Endodermal cell (in vitro differentiated cells): Measurements from ENCODE around the gene SLC35F1. TPM values are rescaled to one million over a fixed set of nuclear protein-coding genes. Genes with fewer than 3 reads are reported as not detected.

ENCODE experiments used
- DNase-seq: peaks from one replicate; pipeline ENCODE4 v3.0.0-alpha.2; 2017
- H3K27ac ChIP-seq: 2 replicates; pipeline ENCODE4 v1.5.1; 2013; ENCODE audit warnings: mild to moderate bottlenecking, low read depth, low read length, moderate library complexity
- H3K27me3 ChIP-seq: 2 replicates; pipeline ENCODE4 v1.6.1; 2013; ENCODE audit warnings: mild to moderate bottlenecking, low read length, moderate library complexity; ENCODE audit not compliant: insufficient read depth, control insufficient read depth, poor library complexity, severe bottlenecking
- H3K36me3 ChIP-seq: 2 replicates; pipeline ENCODE4 v1.7.0; 2013; ENCODE audit warnings: mild to moderate bottlenecking, low read length, moderate library complexity; ENCODE audit not compliant: control insufficient read depth, insufficient read depth
- H3K4me1 ChIP-seq: one replicate; pipeline ENCODE4 v1.7.0; 2013; ENCODE audit warnings: low read length; ENCODE audit not compliant: control insufficient read depth, insufficient read depth
- H3K4me3 ChIP-seq: 2 replicates; pipeline ENCODE4 v1.5.1; 2013; ENCODE audit warnings: mild to moderate bottlenecking, low read length, moderate library complexity
- H3K9ac ChIP-seq: 2 replicates; pipeline ENCODE4 v1.6.1; 2013; ENCODE audit warnings: mild to moderate bottlenecking, low read length, moderate library complexity; ENCODE audit not compliant: poor library complexity, severe bottlenecking; ENCODE audit errors: extremely low read depth
- H3K9me3 ChIP-seq: 2 replicates; pipeline ENCODE4 v1.6.1; 2013; ENCODE audit warnings: mild to moderate bottlenecking, low read length, moderate library complexity; ENCODE audit not compliant: control insufficient read depth
- H3K27ac Mint-ChIP-seq: 2 replicates; pipeline ENCODE4 v1.8.0; 2020; ENCODE audit warnings: mixed read lengths
- H3K27me3 Mint-ChIP-seq: 2 replicates; pipeline ENCODE4 v1.8.0; 2021; ENCODE audit warnings: mild to moderate bottlenecking, mixed read lengths; ENCODE audit not compliant: insufficient read depth
- H3K36me3 Mint-ChIP-seq: 2 replicates; pipeline ENCODE4 v1.8.0; 2020; ENCODE audit warnings: low read depth, mixed read lengths
- H3K4me1 Mint-ChIP-seq: 2 replicates; pipeline ENCODE4 v1.8.0; 2020; ENCODE audit warnings: mixed read lengths
- H3K4me3 Mint-ChIP-seq: 2 replicates; pipeline ENCODE4 v1.8.0; 2020; ENCODE audit warnings: mild to moderate bottlenecking, moderate library complexity, mixed read lengths
- H3K9me3 Mint-ChIP-seq: 2 replicates; pipeline ENCODE4 v1.8.0; 2020; ENCODE audit warnings: mild to moderate bottlenecking, mixed read lengths
- WGBS, 2 experiments: methylation state at CpG; one replicate each; pipeline versions ENCODE4 v1.1.5 to v1.1.7; 2013; ENCODE audit warnings: missing lambda C conversion rate in 2 of 2, mixed read lengths in 1 of 2; ENCODE audit not compliant: insufficient coverage in 1 of 2, insufficient read length in 1 of 2; 5-methylcytosine and 5-hydroxymethylcytosine counted together
- total RNA-seq, 2 donors: library from RNA; stranded (reverse); fragmentation: NEBNext Ultra II Directional in 1 of 2; extraction: Animal tissue kit (Norgen Biotek cat#: 25700) in 1 of 2; gene quantifications; 2 replicates in 1 of 2; 3 replicates in 1 of 2; pipeline ENCODE4 v1.2.1, GENCODE V29; 2021
- TF ChIP-seq, protein P1 (sequence below): fragments of 200-600 bp; sonication (generic); conservative IDR thresholded peaks from 2 replicates; pipeline ENCODE4 v1.5.0; 2021; ENCODE audit warnings: antibody characterized with exemption, mild to moderate bottlenecking

The SLC35F1 gene
- total RNA-seq, 2 donors from 2014 or later, result 6.7 to 12.8 TPM

DNA sequence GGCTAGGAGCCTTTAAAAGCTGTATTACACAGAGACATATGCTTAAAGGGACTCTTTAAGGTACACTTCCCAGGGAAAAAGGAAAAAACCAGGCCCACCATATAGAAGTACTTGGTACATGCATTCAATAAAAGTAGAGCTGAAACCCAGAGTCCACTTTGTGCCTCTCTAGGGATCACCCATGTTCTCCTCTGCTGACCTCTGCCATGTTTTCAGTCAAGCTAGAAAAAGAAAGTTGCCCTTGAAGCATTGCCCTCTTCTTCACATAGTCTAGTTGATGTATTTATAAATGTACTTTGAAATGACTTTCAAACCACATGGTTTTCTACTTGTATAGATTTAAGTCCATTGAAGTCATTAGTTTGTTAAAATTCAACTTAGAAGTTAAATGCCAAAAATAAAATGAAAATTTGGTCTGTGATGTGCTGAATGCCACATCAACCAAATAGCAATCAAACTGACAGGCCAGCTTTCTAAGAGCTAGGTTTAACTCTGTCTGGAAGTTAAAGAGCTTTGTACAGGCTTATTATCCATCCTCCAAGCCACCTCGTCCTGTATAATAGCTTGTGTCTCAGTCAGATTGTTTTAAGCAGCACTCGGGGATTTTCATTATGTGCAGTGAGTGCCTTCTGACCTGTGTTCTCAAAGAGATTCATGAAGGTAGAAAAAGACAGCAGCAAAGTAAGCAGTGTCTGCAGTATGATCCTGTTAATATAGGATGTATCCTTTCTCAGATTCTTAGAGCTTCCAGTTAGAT, 402.5 kb downstream of the SLC35F1 start:
- Mint-ChIP-seq H3K9me3 (no peaks in the 10 kb centered on the region), H3K27ac (no peak overlapping the region)

DNA sequence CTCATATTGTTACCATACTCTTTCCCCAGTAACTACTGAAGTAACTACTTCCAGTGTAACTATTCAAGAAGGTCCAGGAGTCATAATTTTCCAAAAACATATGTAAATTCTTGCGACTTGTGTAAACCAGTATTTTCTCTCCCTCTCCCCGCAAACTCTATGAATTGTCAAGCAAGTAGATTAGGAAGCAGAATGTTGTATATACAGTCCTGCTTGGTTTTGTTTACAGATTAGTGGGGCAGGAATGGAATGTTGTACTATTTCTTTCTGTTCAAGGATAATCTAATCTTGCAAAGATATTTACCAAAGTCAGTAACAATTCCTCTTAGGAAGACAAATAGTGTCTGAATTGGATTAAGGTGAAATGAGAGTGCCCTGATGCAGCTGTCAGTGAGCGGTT, 406.1 kb downstream of the SLC35F1 start:
- TF ChIP-seq, protein P1, sequence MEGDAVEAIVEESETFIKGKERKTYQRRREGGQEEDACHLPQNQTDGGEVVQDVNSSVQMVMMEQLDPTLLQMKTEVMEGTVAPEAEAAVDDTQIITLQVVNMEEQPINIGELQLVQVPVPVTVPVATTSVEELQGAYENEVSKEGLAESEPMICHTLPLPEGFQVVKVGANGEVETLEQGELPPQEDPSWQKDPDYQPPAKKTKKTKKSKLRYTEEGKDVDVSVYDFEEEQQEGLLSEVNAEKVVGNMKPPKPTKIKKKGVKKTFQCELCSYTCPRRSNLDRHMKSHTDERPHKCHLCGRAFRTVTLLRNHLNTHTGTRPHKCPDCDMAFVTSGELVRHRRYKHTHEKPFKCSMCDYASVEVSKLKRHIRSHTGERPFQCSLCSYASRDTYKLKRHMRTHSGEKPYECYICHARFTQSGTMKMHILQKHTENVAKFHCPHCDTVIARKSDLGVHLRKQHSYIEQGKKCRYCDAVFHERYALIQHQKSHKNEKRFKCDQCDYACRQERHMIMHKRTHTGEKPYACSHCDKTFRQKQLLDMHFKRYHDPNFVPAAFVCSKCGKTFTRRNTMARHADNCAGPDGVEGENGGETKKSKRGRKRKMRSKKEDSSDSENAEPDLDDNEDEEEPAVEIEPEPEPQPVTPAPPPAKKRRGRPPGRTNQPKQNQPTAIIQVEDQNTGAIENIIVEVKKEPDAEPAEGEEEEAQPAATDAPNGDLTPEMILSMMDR, result no peak
- Histone ChIP-seq H3K4me3 (peak overlapping the region; percentile 44), H3K27ac (no peak overlapping the region), H3K27me3 (no peaks in the 10 kb centered on the region), H3K9ac (no peak overlapping the region), H3K36me3 (no peaks in the 10 kb centered on the region), H3K4me1 (peaks cover 9% of the 10 kb centered on the region), H3K9me3 (no peaks in the 10 kb centered on the region)
- WGBS, 2 experiments, result 85 to 88% methylated on average over 1 to 3 of the region's 3 CpGs
- H3K4me3 Mint-ChIP-seq, result no peak overlapping the region
- H3K27me3 Mint-ChIP-seq, result no peaks in the 10 kb centered on the region
- no peak overlapping the region for H3K27ac Mint-ChIP-seq
- peaks cover 16% of the 10 kb centered on the region for H3K4me1 Mint-ChIP-seq
- H3K9me3 Mint-ChIP-seq, result no peaks in the 10 kb centered on the region
- DNase-seq, result no peak
- no peaks in the 10 kb centered on the region for H3K36me3 Mint-ChIP-seq

More for the DNA sequence above, 402.5 kb downstream of the SLC35F1 start:
- Histone ChIP-seq H3K4me1 (peaks cover 9% of the 10 kb centered on the region), H3K27ac (no peak overlapping the region), H3K4me3 (no peak overlapping the region), H3K36me3 (no peaks in the 10 kb centered on the region), H3K9me3 (no peaks in the 10 kb centered on the region), H3K9ac (no peak overlapping the region), H3K27me3 (no peaks in the 10 kb centered on the region)
- Mint-ChIP-seq H3K4me3 (no peak overlapping the region), H3K4me1 (peaks cover 18% of the 10 kb centered on the region), H3K36me3 (no peaks in the 10 kb centered on the region), H3K27me3 (no peaks in the 10 kb centered on the region)
- TF ChIP-seq, protein P1, result no peak
- DNase-seq, result no peak
- WGBS, 2 experiments, result 86 to 94% methylated on average over 1 to 2 of the region's 2 CpGs

DNA sequence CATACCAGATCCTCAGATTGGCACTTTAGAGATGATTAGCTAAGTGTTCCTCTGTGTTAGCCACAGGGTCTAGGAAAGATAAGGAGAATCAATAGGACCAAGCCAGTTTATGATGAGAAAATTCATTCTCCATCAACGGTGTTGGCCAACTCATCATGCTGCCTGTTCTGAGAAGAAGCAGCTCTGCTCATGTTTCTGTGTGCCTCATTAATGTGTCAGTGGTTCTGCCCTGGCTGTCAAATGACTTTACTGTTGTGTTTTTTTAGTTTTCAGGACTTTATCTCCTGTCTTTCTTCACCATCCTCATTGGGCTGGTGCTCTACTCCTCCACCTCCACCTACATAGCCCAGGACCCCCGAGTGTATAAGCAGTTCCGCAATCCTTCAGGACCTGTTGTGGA, 406.7 kb downstream of the SLC35F1 start:
- Histone ChIP-seq H3K4me1 (peaks cover 9% of the 10 kb centered on the region), H3K9ac (no peak overlapping the region), H3K27me3 (no peaks in the 10 kb centered on the region), H3K9me3 (no peaks in the 10 kb centered on the region), H3K36me3 (no peaks in the 10 kb centered on the region), H3K27ac (no peak overlapping the region), H3K4me3 (no peak overlapping the region)
- Mint-ChIP-seq H3K4me1 (peaks cover 16% of the 10 kb centered on the region), H3K4me3 (no peak overlapping the region), H3K36me3 (no peaks in the 10 kb centered on the region), H3K27me3 (no peaks in the 10 kb centered on the region), H3K9me3 (no peaks in the 10 kb centered on the region), H3K27ac (no peak overlapping the region)
- 91 to 92% methylated on average over 1 to 3 of the region's 3 CpGs for WGBS, 2 experiments
- DNase-seq, result no peak
- TF ChIP-seq, protein P1, result no peak
